Right kidney (tissue), 9 donors: ENCODE data around the gene HSD17B7.
A peak's percentile ranks its signal among the peaks of the same experiment; 100 is the strongest.
"Not testable (repeated sequence)": the region's sequence is repeated elsewhere in the genome, so short reads cannot be mapped to it uniquely, and the experiment has no call there.

Experiments used
- DNase-seq: peaks from one replicate; pipeline ENCODE4 v3.0.0-alpha.2; 2016
- long read RNA-seq, 8 donors: transcript quantifications; one replicate each; lab custom pipeline, GENCODE V29; 2026

HSD17B7 gene, protein sequence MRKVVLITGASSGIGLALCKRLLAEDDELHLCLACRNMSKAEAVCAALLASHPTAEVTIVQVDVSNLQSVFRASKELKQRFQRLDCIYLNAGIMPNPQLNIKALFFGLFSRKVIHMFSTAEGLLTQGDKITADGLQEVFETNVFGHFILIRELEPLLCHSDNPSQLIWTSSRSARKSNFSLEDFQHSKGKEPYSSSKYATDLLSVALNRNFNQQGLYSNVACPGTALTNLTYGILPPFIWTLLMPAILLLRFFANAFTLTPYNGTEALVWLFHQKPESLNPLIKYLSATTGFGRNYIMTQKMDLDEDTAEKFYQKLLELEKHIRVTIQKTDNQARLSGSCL
- long read RNA-seq, donor 1, partial matches to known transcripts = 0 of 5 reads
- long read RNA-seq, donor 1, other reads (novel, unspliced or antisense) = 0 of 5 reads
- long read RNA-seq, donor 2, transcript HSD17B7-201 (9 exons, 1,190 nt) = major isoform, 5 of 5 reads
- long read RNA-seq, donor 2, partial matches to known transcripts = 0 of 5 reads
- long read RNA-seq, donor 2, other reads (novel, unspliced or antisense) = 0 of 5 reads
- long read RNA-seq, donor 3, partial matches to known transcripts = 0 of 1 reads
- long read RNA-seq, donor 3, other reads (novel, unspliced or antisense) = 0 of 1 reads
- long read RNA-seq, donor 4 = 0 reads
- long read RNA-seq, donor 5, transcript HSD17B7-201 (9 exons, 1,190 nt) = major isoform, 5 of 10 reads
- long read RNA-seq, donor 5, partial matches to known transcripts = 5 of 10 reads
- long read RNA-seq, donor 5, other reads (novel, unspliced or antisense) = 0 of 10 reads
- long read RNA-seq, donor 6, partial matches to known transcripts = 0 of 5 reads
- long read RNA-seq, donor 6, other reads (novel, unspliced or antisense) = 0 of 5 reads
- long read RNA-seq, donor 7, partial matches to known transcripts = 0 of 3 reads
- long read RNA-seq, donor 7, other reads (novel, unspliced or antisense) = 0 of 3 reads
- long read RNA-seq, donor 8, partial matches to known transcripts = 0 of 5 reads
- long read RNA-seq, donor 8, other reads (novel, unspliced or antisense) = 0 of 5 reads

DNA sequence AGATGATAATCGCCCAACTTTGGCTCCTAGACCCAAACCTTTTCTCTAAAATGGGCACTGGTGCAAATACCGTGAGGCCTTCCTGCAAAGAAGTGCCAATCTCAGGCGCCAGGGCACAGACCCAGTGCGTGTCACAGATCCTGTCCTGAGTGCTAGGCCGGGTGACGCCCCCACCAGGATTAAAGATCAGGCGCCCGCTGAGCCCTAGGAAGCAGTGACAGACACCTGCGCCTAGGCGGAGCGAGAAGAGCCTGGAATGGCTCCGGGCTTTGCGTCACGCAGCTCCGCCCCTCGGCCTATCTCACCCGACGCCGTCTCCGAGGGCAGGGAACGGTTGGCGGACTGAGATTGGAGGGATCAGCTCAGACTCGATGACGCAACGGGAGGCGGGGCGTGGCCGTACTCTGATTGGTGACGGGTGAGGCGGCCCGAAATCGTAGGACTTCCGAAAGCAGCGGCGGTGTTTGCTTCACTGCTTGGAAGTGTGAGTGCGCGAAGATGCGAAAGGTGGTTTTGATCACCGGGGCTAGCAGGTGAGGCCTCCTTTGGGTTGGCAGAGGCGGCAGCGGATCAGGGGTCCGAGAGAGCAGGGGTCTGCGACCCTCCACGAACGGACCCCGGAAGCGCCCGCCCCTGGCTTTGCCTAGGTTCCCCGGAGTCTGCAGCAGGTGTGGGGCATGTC, at the start of gene HSD17B7:
HSD17B7 (plus strand) TSS at position 400 of the 682 bp plus-strand sequence; CDS start at position 499, 99 bp downstream.
- peak; percentile 78 for DNase-seq

DNA sequence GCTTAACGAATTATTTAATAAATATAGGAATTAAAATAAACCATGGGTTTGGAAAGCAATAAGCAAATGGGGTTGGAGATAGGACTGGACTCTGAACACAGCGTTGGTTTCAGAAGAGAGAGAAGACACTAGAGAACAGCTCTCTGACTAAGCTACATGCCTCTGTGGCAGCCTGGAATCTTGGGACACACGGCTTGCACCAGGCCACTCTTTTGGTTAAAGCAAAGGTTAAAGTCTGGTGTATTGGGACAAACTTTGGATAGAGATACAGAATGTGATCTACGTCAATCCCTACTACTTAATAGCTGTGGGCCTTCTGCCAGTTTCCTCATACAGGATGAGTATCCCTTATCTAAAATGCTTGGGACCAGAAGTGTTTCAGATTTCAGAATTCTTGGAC, 49.7 kb upstream of the HSD17B7 start:
- DNase-seq = no peak

DNA sequence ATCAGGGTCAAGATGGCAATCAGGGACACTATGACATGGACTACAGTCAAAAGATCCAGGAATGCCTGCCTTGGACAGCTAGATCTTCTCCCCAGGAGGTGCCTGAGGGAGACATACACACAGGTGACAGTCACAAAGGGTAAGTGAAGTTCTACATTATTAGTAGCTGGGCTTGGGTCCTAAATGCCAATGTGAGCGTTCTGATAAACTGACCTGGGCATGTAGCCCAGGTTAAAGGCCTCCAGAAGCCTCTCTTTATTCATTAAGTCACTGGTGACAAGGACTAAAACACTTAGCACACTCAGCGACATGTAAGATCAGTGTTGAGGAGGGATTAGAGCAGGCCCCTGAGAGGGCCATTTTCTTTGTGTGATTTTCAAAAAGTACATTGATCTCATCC, 48.9 kb upstream of the HSD17B7 start:
- no peak for DNase-seq

DNA sequence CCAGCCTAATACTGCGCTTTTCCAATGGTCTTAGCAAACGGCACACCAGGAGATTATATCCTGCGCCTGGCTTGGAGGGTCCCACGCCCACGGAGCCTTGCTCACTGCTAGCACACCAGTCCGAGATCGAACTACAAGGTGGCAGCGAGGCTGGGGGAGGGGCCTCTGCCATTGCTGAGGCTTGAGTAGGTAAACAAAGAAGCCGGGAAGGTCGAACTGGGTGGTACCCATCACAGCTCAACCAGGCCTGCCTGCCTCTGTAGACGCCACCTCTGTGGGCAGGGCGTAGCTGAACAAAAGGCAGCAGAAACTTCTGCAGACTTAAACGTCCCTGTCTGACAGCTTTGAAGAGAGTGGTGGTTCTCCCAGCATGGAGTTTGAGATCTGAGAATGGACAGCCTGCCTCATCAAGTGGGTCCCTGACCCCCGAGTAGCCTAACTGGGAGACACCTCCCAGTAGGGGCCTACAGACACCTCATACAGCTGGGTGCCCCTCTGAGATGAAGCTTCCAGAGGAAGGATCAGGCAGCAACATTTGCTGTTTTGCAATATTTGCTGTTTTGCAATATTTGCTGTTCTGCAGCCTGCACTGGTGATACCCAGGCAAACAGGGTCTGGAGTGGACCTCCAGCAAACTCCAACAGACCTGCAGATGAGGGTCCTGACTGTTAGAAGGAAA, 44.1 kb upstream of the HSD17B7 start:
- DNase-seq = not testable (repeated sequence)

DNA sequence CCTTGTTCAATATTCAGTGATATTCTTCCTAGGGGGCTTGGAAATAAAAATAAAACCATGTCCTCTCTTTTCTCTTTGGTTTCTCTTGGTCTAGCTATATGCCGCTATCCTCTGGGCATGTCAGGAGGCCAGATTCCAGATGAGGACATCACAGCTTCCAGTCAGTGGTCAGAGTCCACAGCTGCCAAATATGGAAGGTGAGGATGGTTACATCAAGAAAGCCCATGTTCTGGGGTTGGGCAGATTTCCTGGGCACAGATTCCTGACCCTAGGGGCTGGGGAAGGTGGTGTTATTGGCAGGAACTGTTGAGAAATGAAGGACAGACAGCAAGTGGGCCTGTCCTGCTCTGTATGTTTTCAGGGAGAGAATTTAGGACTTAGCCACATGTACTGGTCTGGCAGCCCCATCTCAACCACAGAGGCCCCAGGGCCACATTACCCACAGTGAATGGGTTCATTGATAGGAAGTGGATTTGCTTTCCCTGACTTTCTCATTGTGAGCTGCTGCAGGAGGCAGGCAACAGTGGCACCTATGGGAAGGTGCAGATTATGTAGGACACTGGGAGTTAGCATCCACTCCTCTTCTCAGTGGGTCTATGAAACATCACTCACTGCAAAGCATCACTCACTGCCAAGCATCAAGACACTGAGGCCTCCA, 37.4 kb upstream of the HSD17B7 start:
- no peak for DNase-seq

DNA sequence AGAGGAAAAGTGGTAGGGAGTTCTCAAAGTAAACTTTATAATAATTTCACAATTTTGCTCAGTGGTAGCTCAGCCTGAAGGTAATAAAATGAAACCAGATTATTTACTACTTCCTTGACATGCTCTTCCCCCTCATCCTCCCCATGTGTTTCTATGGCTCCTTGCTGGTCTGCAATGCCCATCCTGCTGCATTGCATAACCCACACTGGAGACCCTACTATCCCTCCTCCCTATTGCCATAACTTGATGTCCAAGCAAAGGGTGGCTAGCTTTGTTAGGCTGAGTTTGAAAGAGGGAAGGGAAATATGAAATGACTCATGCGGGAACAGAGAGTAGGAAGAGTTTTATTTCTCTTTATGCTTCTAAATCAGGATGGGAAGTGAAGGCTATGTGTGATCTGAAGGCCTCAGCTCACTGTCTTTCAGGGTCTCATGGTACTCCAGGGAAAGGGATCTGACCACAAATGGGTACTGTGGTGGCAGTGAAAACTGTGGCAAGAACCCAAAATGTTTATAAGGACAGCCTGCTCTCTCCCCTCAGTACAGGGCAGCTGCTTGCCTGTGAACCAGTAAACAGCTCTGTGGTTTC, 36.4 kb upstream of the HSD17B7 start:
- DNase-seq = no peak

DNA sequence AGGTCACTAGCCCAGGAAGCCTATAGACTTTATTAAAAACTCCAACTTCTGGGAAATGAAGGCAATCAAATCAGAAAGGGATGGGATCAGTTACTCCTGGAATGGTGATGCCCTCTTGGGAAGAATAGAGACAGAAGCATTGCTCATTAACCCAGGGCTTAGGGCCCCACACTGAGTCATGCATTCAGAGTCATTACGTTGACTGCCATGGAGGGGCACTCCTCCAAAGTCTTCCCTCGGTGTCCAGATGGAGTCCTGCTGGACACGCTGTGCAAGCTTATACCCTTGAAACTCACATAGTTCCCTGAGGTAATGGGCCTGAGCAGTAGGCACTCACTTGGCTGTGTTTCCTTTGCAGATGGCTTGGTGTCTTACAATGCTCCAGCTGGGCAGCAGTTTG, 35.2 kb upstream of the HSD17B7 start:
- DNase-seq = no peak

DNA sequence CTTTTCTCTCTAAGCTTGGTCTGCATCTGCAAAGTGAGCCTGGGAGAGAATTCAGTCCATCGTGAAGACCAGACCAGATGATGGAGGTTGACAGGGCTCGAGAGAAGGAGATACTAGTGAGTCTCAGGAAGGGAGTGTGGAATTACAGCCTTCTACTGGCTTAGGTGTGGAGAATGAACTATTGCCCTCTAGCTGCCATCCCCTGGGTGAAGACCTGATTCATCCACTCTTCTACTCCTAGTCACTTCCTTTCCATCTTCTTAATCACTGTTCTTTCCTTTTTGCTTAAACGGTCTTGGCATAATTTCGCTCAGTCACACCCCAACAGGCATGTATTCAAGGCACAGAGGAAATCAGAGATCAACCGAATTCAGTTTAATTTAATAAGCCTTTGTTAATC, 34.0 kb upstream of the HSD17B7 start:
- DNase-seq = no peak

DNA sequence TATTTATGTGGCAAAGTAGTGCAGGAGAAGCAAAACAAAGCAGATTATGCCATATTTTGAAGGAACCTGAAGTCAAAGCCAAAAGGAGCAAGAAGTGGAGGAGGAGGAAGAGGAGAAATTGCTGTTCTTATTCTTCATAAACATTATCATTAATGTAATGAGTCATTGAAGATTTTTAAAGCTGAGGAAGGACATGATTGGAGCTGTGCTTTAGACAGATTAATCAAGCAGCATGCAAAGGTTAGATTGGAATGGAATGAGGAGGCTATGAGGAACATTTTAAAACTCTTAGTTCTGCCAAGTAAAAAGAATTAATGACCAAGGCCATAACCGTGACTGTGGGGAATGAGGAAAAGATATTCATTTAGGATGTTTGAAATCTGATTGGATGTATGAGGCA, 33.0 kb upstream of the HSD17B7 start:
- DNase-seq = no peak

DNA sequence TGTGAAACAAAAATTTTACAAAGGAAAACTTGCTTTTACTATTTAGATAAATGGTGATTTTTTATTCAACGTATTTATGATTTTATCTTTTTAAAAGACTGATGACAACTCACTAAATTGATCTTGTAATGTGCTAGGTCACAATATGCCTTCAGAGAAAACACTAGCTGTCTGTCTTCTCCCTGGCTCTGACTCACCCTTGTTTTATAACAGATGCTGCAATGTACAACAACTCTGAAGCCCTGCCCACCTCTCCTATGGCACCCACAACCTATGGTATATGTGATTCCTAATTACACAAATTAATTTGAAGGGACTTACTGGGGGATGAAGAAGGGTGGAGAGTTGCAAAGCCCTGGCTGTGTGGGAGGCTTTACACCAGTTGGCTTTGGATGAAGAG, 24.7 kb upstream of the HSD17B7 start:
- no peak for DNase-seq

DNA sequence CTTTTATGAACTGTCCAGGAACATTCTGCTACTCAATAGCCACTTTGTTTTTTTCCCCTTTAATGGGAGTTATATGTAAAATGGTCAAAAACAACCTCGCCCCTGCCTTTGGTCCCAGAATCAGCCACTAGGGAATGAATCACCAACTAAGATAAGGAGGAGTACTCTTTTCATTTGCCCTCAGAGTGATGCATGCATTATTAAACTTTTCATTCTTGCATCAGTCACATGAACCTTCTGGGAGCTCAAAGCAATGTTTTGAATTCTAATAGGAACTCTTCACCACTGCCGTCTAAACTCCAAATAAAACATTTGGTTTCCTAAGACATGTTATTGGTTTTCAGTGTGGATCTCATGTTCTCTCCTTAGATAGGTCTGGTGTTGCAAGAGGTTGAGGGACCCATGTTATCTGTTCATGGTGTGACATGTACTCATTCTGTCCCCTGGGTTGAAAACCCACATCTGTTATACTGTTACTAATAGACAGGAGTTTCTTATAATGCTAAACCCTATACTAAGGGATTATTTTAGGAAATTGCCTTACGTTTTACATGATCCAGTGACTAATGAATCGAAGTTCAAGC, 17.8 kb upstream of the HSD17B7 start:
- DNase-seq = no peak

DNA sequence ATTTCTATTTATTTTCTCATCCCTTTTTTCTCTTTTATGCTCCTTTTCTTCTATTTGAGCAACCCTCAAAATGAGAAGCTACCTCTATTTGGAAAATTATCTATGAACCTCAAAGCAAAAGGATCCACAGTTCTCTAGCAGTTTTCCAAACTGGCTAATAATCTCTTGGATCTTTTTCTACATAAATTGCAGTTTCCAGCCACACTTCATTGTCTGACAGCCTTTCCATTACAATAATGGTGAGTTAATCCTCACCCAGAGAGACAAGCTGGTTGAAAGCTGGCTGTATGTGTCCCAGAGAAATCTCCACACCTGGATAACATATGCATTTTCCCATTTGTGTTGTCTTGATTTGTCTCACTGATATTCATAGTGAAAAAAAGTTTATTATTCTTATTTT, 16.5 kb upstream of the HSD17B7 start:
- no peak for DNase-seq

DNA sequence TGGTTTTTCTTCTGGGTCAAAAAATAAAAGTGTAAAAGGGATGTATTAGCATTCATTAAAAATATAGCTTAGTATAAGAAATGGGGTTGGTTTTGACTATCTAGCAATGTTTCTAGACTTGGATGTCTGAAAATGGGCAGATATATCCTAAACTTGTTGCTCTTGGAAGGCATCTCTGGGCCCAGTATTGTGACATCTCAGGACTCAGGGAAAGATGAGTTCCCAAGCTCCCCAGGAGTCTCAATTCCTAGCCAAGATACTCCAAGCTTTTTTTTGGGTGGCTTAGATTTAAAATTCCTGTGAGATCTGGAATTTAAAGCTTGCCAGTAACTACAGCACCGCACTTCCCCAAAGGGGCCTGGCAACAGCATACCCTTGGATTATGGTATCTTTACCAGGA, 11.5 kb upstream of the HSD17B7 start:
- no peak for DNase-seq

DNA sequence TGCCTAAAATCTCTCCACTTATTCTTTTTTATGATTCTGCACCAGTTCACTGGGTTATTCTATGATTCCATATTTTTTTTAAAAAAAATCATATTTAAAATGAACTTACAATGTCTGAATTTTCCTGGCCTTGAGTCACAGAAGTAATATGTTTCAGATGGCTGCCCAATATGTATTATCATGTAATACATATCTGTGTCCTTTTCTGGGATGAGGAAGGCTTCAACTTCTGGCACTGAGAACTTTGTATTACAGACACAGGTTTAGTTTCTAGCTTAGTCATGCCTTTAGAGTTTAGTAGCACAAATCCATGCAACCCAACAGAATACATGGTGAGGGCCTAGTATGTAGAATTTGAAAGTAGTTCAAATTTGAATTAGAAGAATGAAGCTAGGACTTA, 7.8 kb upstream of the HSD17B7 start:
- no peak for DNase-seq

DNA sequence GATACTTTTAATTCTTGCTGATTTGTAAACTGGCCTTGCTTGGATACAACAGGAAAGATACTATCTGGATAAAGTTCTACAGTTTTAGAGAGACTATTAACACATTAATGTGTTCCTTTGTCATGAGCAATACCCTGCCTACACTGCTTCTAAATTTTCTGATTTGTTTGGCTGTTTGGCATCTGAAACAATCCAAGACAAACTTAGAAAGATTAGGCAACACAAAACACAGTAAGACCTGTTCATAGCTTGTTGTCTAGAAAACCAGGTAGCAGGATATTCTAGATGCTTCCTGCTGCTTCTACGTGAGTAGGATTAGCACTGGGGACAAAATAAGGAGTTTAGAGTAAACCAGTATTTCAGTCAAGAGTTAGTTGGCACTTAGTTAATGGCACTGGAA, 5.6 kb upstream of the HSD17B7 start:
- DNase-seq = not testable (repeated sequence)

DNA sequence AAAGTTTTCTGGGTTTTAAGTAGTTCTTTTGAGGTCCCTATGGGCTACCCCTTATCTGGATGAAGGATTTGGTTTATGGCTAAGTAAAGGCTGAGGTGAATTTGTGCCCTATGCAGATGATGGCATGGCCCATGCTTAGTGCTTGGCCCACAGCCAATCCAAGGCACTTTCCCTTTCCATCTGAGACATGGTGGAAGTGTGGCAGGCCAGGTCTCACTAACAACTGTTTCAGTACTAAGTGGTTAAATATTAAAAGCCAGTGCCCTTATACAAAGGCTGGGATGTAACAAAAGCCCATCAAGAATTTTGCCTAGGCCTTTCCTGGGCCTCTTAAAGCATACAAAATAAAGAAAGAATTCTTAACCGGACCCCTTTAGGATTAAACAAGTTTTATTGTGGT, 1.7 kb upstream of the HSD17B7 start:
- peak; percentile 15 for DNase-seq

DNA sequence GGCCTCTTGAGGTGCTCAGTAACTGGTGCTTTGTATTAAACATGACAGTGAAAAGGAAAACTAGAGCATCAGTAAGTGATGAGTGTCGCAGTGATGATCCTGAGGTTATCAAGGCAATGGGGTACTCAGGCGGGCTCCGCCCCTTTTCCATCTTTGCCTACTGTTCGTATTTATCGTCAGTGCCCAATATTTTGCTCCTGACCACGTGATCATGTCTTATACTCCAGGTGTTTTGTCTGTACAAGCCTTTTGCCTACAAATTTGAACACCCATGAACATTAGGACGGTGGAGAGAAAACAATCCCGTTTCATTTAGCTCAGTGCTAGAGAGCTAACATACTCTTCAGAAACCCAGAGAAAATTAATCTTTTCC, 469 bp downstream of the HSD17B7 start:
- peak; percentile 23 for DNase-seq

DNA sequence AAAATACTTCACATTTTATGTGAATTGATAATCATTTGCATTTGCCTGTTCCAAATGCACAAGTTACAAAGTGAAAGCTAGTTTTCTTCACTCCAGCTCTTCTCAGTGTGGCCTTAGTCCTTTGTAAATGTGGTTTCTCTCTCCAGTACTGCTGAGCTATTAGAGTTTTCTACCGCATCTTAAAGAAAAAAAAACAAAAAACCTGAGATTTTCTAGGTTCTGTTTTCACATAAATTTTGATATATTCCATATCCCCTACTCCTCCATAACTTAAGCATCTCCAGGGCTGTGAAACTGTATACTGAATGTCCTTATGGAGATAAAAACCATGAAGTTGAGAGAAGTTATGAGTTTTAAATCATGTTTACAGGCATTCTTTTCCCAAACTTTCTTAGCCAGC, 3.8 kb downstream of the HSD17B7 start:
- not testable (repeated sequence) for DNase-seq

DNA sequence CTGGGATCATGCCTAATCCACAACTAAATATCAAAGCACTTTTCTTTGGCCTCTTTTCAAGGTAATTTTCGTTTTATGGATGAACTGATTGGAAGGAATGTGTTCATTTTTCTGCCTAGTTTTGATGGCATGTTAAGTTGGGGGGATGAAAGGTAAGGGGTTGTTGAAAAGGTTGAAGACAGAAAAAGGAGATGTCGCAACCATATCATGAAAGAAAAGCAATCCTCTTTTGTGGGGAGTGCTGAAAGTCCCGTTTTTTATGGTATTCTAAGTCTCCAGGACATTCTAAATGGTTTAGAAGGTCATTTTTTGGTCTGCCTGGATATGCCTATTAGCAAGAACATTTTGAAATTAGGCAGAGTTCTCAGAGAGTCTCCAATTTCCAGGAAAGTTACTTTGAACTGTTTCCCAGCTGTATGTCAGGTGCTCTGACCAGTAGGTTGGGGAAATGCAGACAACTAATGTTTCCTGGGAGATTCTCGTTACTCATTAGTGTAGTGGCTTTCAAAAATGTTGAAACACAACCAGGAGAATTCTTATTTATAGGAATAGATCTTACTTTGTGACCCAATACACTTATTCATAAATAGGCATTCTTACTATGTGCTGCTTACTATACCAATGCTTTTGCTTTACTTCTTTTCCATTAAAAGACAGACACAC, 6.2 kb downstream of the HSD17B7 start:
- not testable (repeated sequence) for DNase-seq
